Fibroblast of lung (primary cell): ENCODE data around the gene IGFBP1. TPM values are rescaled to one million over a fixed set of nuclear protein-coding genes. Genes with fewer than 3 reads are reported as not detected.

Experiments
- DNase-seq, 2 donors: peaks; one replicate each; pipeline versions ENCODE4 v3.0.0 to v3.0.0-alpha.2; 2010; ENCODE audit warnings: low read depth in 2 of 2
- H2AFZ ChIP-seq: 2 replicates; pipeline ENCODE4 v1.5.1; 2012; ENCODE audit warnings: low read length, control low read depth, inconsistent platforms
- H3K27ac ChIP-seq: 2 replicates; pipeline ENCODE4 v1.5.1; 2011; ENCODE audit warnings: low read length, control low read depth; ENCODE audit not compliant: insufficient read depth
- H3K27me3 ChIP-seq: 2 replicates; pipeline ENCODE4 v1.5.1; 2011; ENCODE audit warnings: mild to moderate bottlenecking, low read length; ENCODE audit not compliant: control insufficient read depth, insufficient read depth
- H3K36me3 ChIP-seq: 2 replicates; pipeline ENCODE4 v1.5.1; 2011; ENCODE audit warnings: low read length; ENCODE audit not compliant: control insufficient read depth, insufficient read depth
- H3K4me1 ChIP-seq: 2 replicates; pipeline ENCODE4 v1.5.1; 2011; ENCODE audit warnings: low read length; ENCODE audit not compliant: control insufficient read depth, insufficient read depth; ENCODE audit errors: extremely low read depth
- H3K4me2 ChIP-seq: 2 replicates; pipeline ENCODE4 v1.5.1; 2011; ENCODE audit warnings: low read length, control low read depth; ENCODE audit not compliant: insufficient read depth; ENCODE audit errors: extremely low read depth
- H3K4me3 ChIP-seq, 4 experiments: fragments of 200-600 bp in 1 of 4; sonication (generic) in 1 of 4; replicated peaks in 1 of 4; 2 replicates each; pipeline ENCODE4 v1.5.1; 2011 to 2016; ENCODE audit warnings: low read length in 4 of 4, low read depth in 3 of 4, mild to moderate bottlenecking in 3 of 4, control low read depth in 2 of 4, inconsistent platforms in 1 of 4, mixed read lengths in 1 of 4; ENCODE audit not compliant: insufficient read depth in 1 of 4; ENCODE audit errors: control extremely low read depth in 1 of 4
- H3K79me2 ChIP-seq: 2 replicates; pipeline ENCODE4 v1.5.1; 2012; ENCODE audit warnings: mild to moderate bottlenecking, low read length, inconsistent platforms; ENCODE audit not compliant: control insufficient read depth, insufficient read depth
- H3K9ac ChIP-seq: 2 replicates; pipeline ENCODE4 v1.5.1; 2011; ENCODE audit warnings: mild to moderate bottlenecking, low read length, control low read depth; ENCODE audit not compliant: insufficient read depth
- H3K9me3 ChIP-seq: 2 replicates; pipeline ENCODE4 v1.5.1; 2012; ENCODE audit warnings: low read depth, low read length; ENCODE audit not compliant: control insufficient read depth, insufficient read depth
- H4K20me1 ChIP-seq: 2 replicates; pipeline ENCODE4 v1.5.1; 2011; ENCODE audit warnings: low read length; ENCODE audit not compliant: control insufficient read depth, insufficient read depth; ENCODE audit errors: extremely low read depth
- EZH2 ChIP-seq: IDR thresholded peaks from 2 replicates; pipeline ENCODE4 v1.5.1; 2012; ENCODE audit warnings: low read length, control low read depth, mild to moderate bottlenecking; ENCODE audit errors: missing control alignments
- polyA plus RNA-seq, 2 donors: library from polyadenylated mRNA; depleted of rRNA in 1 of 2; stranded (reverse) in 1 of 2; unstranded in 1 of 2; fragments of >200 nt; gene quantifications; 2 replicates each; pipeline ENCODE4 v1.2.1, GENCODE V29; 2011 to 2012; ENCODE audit warnings: missing spikeins in 1 of 2
- total RNA-seq: library from RNA; depleted of rRNA; stranded (reverse); fragments of >200 nt; gene quantifications from 2 replicates; pipeline ENCODE4 v1.2.1, GENCODE V29; 2014
- TF ChIP-seq, protein P1 (sequence below), 2 donors: IDR thresholded peaks in 1 of 2; conservative IDR thresholded peaks in 1 of 2; 1 replicate in 1 of 2; 2 replicates in 1 of 2; pipeline ENCODE4 v1.5.1; 2011 to 2012; ENCODE audit warnings: low read length in 2 of 2, control low read depth in 1 of 2, inconsistent platforms in 1 of 2, low read depth in 1 of 2, mild to moderate bottlenecking in 1 of 2

IGFBP1 gene
- total and polyA plus RNA-seq, 2 donors (not counting 1 experiment from before 2014, with no cell fraction given): not detected

DNA sequence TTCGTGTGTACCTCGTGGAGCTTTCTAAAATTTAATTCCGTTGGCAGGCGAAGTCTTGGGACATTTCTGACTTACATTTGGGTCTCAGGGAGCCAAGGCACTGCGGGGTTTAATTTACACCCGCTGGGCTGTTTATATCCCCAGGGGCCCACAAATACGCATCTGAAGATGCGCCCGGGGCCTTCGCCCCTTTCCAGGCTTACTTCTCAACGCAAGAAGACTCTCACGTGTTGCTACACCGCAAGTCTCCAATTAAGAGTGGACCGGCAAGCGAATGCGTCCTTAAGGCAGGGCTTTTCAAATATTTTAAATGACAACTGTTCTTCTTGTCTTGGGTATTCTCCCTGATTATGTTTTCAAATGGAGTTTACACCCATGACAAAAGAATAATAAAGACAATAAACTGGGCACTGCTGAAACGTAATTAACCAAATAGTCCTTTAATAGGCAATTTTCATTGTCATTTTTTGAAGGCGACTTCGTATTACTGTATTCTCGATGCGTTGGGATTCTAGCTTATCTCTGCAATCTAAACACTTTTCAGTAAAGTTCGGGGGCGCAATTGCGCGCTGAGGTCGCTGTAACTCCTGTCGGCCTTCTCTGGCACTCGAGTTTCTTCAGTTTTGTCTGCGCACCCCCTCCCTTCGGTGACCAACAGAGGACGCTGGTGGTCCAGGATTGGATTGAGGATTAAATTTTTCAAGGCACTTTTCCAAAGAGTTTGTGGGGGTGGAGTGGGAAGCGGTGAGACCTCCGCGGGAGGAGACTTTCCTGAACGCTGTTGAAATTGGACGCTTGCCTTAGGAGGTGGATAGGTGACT lies 33.6 kb downstream of the IGFBP1 start:
- Histone ChIP-seq H3K9ac (no peak overlapping the region), H3K9me3 (no peaks in the 10 kb centered on the region), H3K4me2 (peak overlapping the region; percentile 81), H3K27ac (no peak overlapping the region), H3K36me3 (no peaks in the 10 kb centered on the region), H2AFZ (peak overlapping the region; percentile 43), H3K4me1 (peaks cover 13% of the 10 kb centered on the region), H3K27me3 (peaks cover 25% of the 10 kb centered on the region), H3K79me2 (no peaks in the 10 kb centered on the region), H4K20me1 (no peaks in the 10 kb centered on the region), H3K4me3 (peak overlapping the region; percentile 33 to 64 (median 54))
- TF ChIP-seq, protein P1, sequence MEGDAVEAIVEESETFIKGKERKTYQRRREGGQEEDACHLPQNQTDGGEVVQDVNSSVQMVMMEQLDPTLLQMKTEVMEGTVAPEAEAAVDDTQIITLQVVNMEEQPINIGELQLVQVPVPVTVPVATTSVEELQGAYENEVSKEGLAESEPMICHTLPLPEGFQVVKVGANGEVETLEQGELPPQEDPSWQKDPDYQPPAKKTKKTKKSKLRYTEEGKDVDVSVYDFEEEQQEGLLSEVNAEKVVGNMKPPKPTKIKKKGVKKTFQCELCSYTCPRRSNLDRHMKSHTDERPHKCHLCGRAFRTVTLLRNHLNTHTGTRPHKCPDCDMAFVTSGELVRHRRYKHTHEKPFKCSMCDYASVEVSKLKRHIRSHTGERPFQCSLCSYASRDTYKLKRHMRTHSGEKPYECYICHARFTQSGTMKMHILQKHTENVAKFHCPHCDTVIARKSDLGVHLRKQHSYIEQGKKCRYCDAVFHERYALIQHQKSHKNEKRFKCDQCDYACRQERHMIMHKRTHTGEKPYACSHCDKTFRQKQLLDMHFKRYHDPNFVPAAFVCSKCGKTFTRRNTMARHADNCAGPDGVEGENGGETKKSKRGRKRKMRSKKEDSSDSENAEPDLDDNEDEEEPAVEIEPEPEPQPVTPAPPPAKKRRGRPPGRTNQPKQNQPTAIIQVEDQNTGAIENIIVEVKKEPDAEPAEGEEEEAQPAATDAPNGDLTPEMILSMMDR (conservative IDR thresholded peaks at IDR 0.05 in 1 of 2, IDR thresholded peaks at IDR 0.05 in 1 of 2; ENCODE audit: low read depth in 1 of 2, low read length in 2 of 2): peak; percentile 99
- TF ChIP-seq EZH2: no peak
- peak; percentile 67 to 80 for DNase-seq

DNA sequence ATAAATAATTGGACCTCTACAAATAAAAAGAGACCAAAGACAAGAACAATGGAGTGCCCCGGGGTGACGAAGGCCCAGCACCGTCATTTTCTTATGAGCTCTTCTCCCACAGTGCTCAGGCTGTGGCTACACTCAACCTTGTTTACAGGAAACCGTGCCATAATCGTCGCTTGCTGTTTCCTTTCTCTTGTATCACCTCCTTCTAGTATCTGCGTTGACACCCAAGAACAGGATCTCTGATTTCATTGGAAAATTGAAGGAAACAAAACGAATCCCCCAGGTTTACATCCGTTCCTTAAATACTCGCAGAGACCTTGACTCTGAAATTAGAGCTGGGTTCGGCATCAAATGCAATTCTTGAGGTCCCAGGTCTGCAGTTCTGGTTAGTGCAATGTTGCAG lies 34.5 kb downstream of the IGFBP1 start:
- H3K9ac ChIP-seq: peak overlapping the region; percentile 14
- H3K9me3 ChIP-seq: no peaks in the 10 kb centered on the region
- TF ChIP-seq, protein P1 (conservative IDR thresholded peaks at IDR 0.05 in 1 of 2, IDR thresholded peaks at IDR 0.05 in 1 of 2; ENCODE audit: low read depth in 1 of 2, low read length in 2 of 2): no peak
- TF ChIP-seq EZH2: no peak
- peak overlapping the region; percentile 22 for H3K27ac ChIP-seq
- H3K79me2 ChIP-seq: no peaks in the 10 kb centered on the region
- DNase-seq: peak; percentile 33 to 37
- H3K4me3 ChIP-seq: peak overlapping the region; percentile 18 to 64 (median 47)
- no peaks in the 10 kb centered on the region for H4K20me1 ChIP-seq
- H2AFZ ChIP-seq: peak overlapping the region; percentile 79
- peaks cover 13% of the 10 kb centered on the region for H3K4me1 ChIP-seq
- H3K4me2 ChIP-seq: peak overlapping the region; percentile 81
- no peaks in the 10 kb centered on the region for H3K36me3 ChIP-seq
- peaks cover 24% of the 10 kb centered on the region for H3K27me3 ChIP-seq

DNA sequence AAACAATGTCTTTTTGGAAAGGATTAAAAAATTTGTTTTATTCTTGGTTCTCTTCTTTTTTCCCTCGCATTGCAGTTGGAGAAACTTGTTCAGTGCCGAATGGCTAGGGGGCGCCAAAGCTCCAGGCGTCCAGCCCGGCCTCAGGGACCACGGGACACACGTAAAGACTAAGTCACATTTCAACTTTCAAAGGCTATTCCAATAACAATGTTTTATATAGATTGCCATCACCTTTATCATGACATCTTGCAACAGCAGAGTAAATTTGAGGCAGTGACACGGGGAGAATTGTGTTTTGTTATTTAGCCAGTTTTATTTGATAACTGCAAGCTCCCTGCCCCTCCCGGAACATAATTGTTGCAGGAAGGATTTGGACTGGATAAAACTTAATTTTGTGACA lies 35.0 kb downstream of the IGFBP1 start:
- Histone ChIP-seq H3K9me3 (no peaks in the 10 kb centered on the region), H3K27ac (peak overlapping the region; percentile 22), H3K4me2 (peak overlapping the region; percentile 81), H3K79me2 (no peaks in the 10 kb centered on the region), H3K4me1 (peaks cover 13% of the 10 kb centered on the region), H4K20me1 (no peaks in the 10 kb centered on the region), H3K4me3 (peak overlapping the region; percentile 18 to 64 (median 47)), H3K36me3 (no peaks in the 10 kb centered on the region), H3K9ac (peak overlapping the region; percentile 14), H2AFZ (peak overlapping the region; percentile 79), H3K27me3 (peaks cover 20% of the 10 kb centered on the region)
- DNase-seq: peak; percentile 65 to 79
- no peak for TF ChIP-seq EZH2
- TF ChIP-seq, protein P1 (conservative IDR thresholded peaks at IDR 0.05 in 1 of 2, IDR thresholded peaks at IDR 0.05 in 1 of 2; ENCODE audit: low read depth in 1 of 2, low read length in 2 of 2): peak; percentile 95 to 98
